Subcutaneous abdominal adipose tissue (tissue), 5 donors: ENCODE measurements around the gene NUDT17.
A peak's percentile ranks its signal among the peaks of the same experiment; 100 is the strongest.

ENCODE experiments used
- H3K27ac ChIP-seq: one replicate; pipeline ENCODE4 v1.7.0; 2013; ENCODE audit warnings: low read depth, mild to moderate bottlenecking, inconsistent platforms, low read length, moderate library complexity
- H3K27me3 ChIP-seq, 5 donors: one replicate each; pipeline ENCODE4 v1.7.0; 2013; ENCODE audit warnings: low read length in 5 of 5, inconsistent platforms in 1 of 5; ENCODE audit not compliant: control insufficient read depth in 5 of 5, insufficient read depth in 4 of 5
- H3K36me3 ChIP-seq, 5 donors: one replicate each; pipeline ENCODE4 v1.7.0; 2013; ENCODE audit warnings: low read length in 5 of 5; ENCODE audit not compliant: control insufficient read depth in 5 of 5, insufficient read depth in 5 of 5
- H3K4me1 ChIP-seq, 5 donors: one replicate each; pipeline ENCODE4 v1.7.0; 2013; ENCODE audit warnings: low read length in 5 of 5, mild to moderate bottlenecking in 3 of 5, moderate library complexity in 1 of 5; ENCODE audit not compliant: control insufficient read depth in 5 of 5, insufficient read depth in 5 of 5
- H3K4me3 ChIP-seq, 5 donors: one replicate each; pipeline ENCODE4 v1.7.0; 2013; ENCODE audit warnings: low read length in 5 of 5, low read depth in 1 of 5
- H3K9ac ChIP-seq, 5 donors: one replicate each; pipeline ENCODE4 v1.7.0; 2013; ENCODE audit warnings: low read length in 5 of 5, mild to moderate bottlenecking in 4 of 5, moderate library complexity in 3 of 5
- H3K9me3 ChIP-seq, 5 donors: one replicate each; pipeline ENCODE4 v1.7.0; 2013; ENCODE audit warnings: low read length in 5 of 5; ENCODE audit not compliant: control insufficient read depth in 5 of 5
- donor health status: healthy.
- donor health status: healthy.
- donor health status: healthy.
- donor health status: healthy.
- donor health status: healthy.

NUDT17 gene

DNA sequence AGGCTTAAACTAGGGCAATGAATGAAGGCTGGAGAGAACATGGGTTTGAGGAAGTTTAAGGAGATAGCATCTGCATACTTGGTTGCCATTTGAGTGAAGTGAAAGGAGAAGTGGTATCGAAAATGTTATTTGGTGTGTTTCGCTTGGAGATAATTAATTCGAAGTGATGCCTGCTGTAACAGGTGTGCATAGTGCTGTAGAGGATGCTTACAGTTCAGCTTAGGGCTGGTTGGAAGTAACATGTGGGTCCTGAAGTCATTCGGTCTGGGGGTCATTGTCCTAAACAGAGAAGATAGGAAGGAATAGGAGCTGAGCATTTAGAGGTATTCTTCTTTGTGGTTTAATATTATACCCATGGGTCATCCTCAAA is 301 bp upstream of the NUDT17 start:
- H3K4me3 ChIP-seq: peak overlapping the region; percentile 66 to 86 (median 70)
- no peak overlapping the region for H3K27ac ChIP-seq
- H3K9me3 ChIP-seq: no peaks in the 10 kb centered on the region
- peaks cover 22 to 62% (median 53%) of the 10 kb centered on the region in 5 donors for H3K36me3 ChIP-seq
- no peaks in the 10 kb centered on the region for H3K27me3 ChIP-seq
- H3K9ac ChIP-seq: peak overlapping the region in 3 of 5 donors; percentile 60 to 87 (median 80)
- H3K4me1 ChIP-seq: peaks cover 0 to 18% (median 15%) of the 10 kb centered on the region in 5 donors

DNA sequence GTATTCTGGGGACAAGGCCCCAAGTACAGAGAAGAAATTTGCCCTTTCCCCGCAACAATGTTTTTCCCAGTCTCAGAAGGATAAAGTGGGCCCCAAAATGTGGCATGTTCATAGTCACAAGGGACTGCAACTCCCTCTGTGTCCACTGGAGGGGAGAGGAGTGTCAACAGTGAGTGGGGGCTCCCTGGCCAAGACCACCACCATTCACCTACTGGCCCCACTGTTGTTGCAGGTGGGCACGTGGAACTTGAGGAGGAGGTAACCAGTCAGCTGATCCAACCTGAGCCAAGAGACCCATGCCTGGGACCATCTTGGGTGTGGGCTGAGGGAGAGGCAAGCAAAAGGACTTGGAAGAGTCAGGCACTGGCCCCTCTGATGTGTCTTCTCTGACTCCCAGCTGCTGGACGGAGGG is 777 bp downstream of the NUDT17 start:
- Histone ChIP-seq H3K27me3 (no peaks in the 10 kb centered on the region), H3K27ac (no peak overlapping the region), H3K4me1 (peaks cover 0 to 18% (median 15%) of the 10 kb centered on the region in 5 donors), H3K36me3 (peaks cover 15 to 62% (median 54%) of the 10 kb centered on the region in 5 donors), H3K9me3 (no peaks in the 10 kb centered on the region), H3K4me3 (peak overlapping the region; percentile 56 to 86 (median 70)), H3K9ac (peak overlapping the region in 4 of 5 donors; percentile 54 to 87 (median 76))

DNA sequence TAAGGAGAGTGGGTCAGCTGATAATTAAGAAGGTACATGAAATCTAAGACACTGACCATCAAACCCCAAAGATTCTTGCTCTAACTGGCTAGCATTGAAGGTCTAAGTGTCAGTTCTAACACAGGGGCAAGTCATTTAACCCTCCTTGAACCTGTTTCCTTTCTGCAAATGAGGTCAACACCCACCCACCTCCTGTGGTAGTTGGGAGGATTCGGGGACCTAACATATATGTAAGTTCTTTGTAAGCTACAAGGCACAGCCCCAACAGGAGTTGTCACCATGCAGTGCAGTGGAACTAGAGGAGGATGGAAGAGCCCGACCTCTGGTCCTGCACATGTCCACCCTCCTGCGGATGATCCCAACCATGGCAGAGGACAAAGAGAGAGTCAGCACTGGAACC is 2.4 kb downstream of the NUDT17 start:
- Histone ChIP-seq H3K27ac (no peak overlapping the region), H3K9me3 (no peaks in the 10 kb centered on the region), H3K27me3 (no peaks in the 10 kb centered on the region), H3K36me3 (peaks cover 3 to 58% (median 48%) of the 10 kb centered on the region in 5 donors), H3K4me1 (peaks cover 0 to 18% (median 15%) of the 10 kb centered on the region in 5 donors), H3K9ac (no peak overlapping the region), H3K4me3 (no peak overlapping the region)

DNA sequence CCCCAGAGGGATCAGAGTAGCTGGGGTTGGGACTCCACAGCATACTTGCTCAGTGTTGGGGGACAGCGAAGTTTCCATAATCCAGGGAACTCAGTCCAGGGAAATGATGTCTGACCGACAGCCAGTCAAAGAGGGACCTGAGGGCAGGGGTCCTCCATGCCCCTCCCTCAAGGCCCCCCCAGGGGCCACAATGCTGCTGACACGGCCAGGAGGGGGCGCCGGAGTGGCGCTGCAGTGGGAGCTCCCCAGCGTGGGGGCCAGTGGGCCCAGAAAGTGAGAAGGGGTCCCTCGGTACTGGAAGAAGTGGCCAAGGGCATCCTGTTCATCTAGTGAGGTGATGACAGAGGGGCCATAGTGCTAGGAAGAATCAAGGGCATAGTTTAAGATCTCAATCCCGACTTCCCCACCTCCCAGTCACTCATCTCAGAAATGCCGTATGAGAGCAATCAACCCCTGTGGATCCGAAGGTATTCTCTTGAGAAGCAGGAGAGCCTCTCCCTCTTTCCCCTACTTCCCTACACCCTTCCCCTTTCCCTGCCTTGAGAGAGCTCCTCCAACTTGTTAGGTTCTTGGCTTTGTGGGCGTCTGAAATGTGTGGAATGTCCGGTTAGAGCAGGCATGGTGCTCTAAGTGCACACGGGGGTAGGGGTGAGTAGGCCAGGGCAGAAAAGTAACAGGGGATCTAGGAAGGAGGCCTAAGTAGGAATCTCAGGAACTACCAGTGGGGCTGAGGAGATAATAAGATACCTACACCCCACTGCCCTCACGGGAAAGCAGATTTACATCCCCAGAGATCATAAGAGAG is 4.1 kb downstream of the NUDT17 start:
- no peak overlapping the region for H3K4me3 ChIP-seq
- H3K27me3 ChIP-seq: no peaks in the 10 kb centered on the region
- H3K4me1 ChIP-seq: peaks cover 0 to 18% (median 15%) of the 10 kb centered on the region in 5 donors
- H3K9me3 ChIP-seq: no peaks in the 10 kb centered on the region
- H3K36me3 ChIP-seq: peaks cover 0 to 68% (median 56%) of the 10 kb centered on the region in 5 donors
- no peak overlapping the region for H3K9ac ChIP-seq
- no peak overlapping the region for H3K27ac ChIP-seq

DNA sequence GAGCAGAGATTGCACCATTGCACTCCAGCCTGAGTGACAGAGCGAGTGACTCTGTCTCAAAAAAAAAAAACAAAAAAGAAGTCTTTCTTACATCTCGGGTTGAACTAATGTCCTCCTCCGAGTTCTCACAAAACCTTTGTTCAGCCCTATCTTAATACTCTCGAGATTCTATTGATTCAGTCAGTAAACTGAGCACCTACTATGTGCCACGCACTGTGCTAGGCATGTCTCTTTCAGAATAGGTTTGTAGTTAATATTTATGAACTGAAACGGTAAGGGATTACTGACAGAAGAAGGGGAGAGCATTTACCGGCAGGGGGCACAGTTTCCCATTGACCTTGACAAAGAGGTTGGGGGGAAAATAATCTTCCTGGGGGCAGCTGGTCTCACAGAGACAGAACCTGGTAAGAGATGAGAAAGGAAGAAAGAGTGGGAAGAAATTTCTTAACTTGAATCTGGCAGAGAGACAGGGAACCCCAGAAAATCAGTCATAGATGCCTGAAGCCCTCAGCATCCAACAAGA is 10.1 kb downstream of the NUDT17 start:
- Histone ChIP-seq H3K9ac (no peak overlapping the region), H3K36me3 (peaks cover 3 to 59% (median 52%) of the 10 kb centered on the region in 5 donors), H3K4me3 (no peak overlapping the region), H3K4me1 (peaks cover 6 to 23% (median 21%) of the 10 kb centered on the region in 5 donors), H3K27me3 (no peaks in the 10 kb centered on the region), H3K9me3 (no peaks in the 10 kb centered on the region), H3K27ac (no peak overlapping the region)

DNA sequence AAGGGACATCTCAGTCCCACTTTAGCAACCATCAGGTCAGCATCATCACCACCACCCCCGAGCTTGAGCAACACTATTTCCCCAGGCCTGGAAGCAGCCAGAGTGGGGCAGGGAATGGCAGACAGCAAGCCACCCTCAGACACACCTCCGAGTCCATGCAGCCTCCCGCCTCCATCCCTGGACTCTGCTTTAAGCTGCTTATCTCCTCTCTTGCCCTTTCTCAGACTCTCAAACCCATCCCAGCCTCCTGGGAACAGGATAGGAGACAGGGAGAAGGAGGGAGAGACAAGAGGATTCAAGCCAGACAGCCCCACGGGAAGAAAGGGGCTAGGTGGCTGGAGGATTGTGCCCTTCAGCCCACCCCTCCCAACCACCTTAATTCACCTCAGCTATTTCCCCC is 11.7 kb downstream of the NUDT17 start:
- Histone ChIP-seq H3K27me3 (no peaks in the 10 kb centered on the region), H3K9ac (no peak overlapping the region), H3K4me1 (peaks cover 6 to 23% (median 21%) of the 10 kb centered on the region in 5 donors), H3K4me3 (no peak overlapping the region), H3K36me3 (peaks cover 3 to 46% (median 42%) of the 10 kb centered on the region in 5 donors), H3K27ac (no peak overlapping the region), H3K9me3 (no peaks in the 10 kb centered on the region)

DNA sequence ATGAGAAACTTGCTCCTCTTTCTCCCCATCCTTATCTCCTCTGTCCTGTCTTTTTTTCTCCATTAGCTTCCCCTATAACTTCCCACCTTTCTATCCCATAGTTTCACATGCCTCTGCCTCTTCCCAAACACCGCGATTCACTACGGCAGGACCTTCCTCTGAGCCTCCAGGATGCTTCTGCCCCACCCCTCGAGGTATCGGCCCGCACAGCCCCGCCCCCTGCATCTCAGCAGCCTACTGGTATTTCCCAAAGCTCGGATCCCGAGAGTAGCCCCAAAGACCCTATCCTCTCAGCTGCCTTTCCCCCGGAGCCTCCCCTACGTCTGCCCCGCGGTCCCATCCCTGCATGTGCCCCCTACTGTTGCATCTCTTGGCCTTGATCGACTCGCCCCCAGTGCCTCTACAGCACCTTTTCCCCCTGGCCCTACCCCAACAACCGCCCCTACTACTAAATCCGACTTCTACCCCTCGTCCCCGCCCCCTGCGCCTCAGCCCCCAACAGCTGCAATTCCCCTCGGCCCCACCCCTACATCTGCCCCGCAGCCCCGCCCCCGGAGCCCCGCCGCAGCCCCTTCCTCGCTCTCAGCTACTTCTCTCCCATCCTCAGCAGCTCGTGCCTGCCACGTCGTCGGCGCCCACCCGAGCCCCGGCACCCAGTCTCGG is 12.9 kb downstream of the NUDT17 start:
- Histone ChIP-seq H3K36me3 (peaks cover 3 to 34% (median 33%) of the 10 kb centered on the region in 5 donors), H3K4me1 (peaks cover 6 to 23% (median 21%) of the 10 kb centered on the region in 5 donors), H3K9me3 (no peaks in the 10 kb centered on the region), H3K27me3 (no peaks in the 10 kb centered on the region), H3K9ac (peak overlapping the region in 2 of 5 donors; percentile 16 to 84), H3K27ac (peak overlapping the region; percentile 79), H3K4me3 (peak overlapping the region; percentile 81 to 97 (median 97))

DNA sequence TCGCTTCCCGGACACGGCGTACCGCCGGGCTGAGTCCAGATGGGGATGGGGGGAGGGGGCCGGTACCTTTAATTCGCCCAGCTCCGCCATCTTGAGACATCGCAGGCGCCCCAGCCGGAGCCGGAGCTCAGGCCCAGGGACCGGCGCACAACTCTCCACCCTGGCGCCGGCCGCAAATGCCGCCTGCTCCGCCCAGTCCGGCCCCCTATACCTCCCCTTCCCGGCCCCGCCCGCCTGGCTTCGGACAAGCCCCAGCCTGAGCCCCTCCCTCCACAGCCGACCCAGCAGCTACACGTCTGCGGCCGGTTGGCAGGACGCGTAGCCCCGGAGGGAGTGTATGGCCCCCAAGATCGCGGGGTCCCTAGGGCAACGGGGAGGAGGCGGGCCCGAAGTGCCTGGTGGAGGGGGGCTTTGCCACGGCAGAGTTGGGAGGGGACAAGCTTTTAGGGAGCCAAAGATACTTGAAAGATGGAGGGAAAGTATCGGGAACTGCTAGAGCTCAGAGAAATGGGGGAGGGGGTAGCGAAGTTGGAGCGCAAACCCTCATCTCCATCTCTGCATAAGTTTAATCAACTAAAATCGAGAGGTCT is 13.6 kb downstream of the NUDT17 start, which contains the start of gene PIAS3:
TSS of gene PIAS3 (minus strand) at position 181 of the 590 bp plus-strand sequence. CDS start at position 90, 91 bp downstream.
- peak within 1 kb of the TSS; percentile 88 to 97 (median 97) for H3K4me3 ChIP-seq
- H3K9ac ChIP-seq: peak within 1 kb of the TSS; percentile 74 to 90 (median 84)
- H3K36me3 ChIP-seq: peaks cover 3 to 28% (median 27%) of the 10 kb centered on the region in 5 donors
- H3K4me1 ChIP-seq: peaks cover 6 to 24% (median 22%) of the 10 kb centered on the region in 5 donors
- H3K27me3 ChIP-seq: no peaks in the 10 kb centered on the region
- H3K9me3 ChIP-seq: no peaks in the 10 kb centered on the region
- peak within 1 kb of the TSS; percentile 79 for H3K27ac ChIP-seq

DNA sequence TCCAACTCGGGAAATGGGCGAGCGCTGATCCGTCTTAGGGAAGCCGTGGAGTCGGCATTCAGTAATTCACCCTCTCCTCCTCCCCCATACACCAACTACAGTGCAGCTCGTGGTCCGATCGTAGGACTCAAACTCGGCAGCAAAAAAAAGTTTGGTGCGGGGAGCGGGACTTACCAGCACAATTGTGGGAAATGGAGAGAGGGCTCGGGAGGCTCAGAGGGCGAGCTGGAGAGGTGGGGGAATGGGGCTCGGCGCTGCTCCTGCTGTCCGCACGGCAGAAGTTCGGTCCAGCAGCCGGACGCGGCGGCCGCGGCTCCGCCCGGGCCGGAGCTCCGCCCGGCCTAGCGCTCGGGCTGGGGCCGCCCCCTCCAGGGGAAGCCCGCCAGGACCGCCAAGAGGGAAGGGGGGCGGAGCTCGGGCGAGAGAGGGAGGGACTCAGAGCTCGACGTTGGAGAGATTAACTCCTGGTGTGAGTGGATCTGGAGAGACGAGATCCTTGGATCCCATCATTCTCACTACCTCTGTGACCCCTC is 14.1 kb downstream of the NUDT17 start:
- Histone ChIP-seq H3K27ac (peak overlapping the region; percentile 79), H3K9me3 (no peaks in the 10 kb centered on the region), H3K36me3 (peaks cover 3 to 23% (median 21%) of the 10 kb centered on the region in 5 donors), H3K9ac (peak overlapping the region; percentile 74 to 90 (median 84)), H3K27me3 (no peaks in the 10 kb centered on the region), H3K4me3 (peak overlapping the region; percentile 88 to 97 (median 97)), H3K4me1 (peaks cover 6 to 24% (median 22%) of the 10 kb centered on the region in 5 donors)
